ENCODE results near the gene ARHGAP4. TPM values are rescaled to one million over a fixed set of nuclear protein-coding genes. Genes with fewer than 3 reads are reported as not detected.
A peak's percentile ranks its signal among the peaks of the same experiment; 100 is the strongest.

Gene ARHGAP4
- total and polyA plus RNA-seq, 10 of the 15 experiments (the other 5 are each of a cell fraction or from before 2014, with no cell fraction given), result 0.71 to 120 (median 44.3) TPM

DNA sequence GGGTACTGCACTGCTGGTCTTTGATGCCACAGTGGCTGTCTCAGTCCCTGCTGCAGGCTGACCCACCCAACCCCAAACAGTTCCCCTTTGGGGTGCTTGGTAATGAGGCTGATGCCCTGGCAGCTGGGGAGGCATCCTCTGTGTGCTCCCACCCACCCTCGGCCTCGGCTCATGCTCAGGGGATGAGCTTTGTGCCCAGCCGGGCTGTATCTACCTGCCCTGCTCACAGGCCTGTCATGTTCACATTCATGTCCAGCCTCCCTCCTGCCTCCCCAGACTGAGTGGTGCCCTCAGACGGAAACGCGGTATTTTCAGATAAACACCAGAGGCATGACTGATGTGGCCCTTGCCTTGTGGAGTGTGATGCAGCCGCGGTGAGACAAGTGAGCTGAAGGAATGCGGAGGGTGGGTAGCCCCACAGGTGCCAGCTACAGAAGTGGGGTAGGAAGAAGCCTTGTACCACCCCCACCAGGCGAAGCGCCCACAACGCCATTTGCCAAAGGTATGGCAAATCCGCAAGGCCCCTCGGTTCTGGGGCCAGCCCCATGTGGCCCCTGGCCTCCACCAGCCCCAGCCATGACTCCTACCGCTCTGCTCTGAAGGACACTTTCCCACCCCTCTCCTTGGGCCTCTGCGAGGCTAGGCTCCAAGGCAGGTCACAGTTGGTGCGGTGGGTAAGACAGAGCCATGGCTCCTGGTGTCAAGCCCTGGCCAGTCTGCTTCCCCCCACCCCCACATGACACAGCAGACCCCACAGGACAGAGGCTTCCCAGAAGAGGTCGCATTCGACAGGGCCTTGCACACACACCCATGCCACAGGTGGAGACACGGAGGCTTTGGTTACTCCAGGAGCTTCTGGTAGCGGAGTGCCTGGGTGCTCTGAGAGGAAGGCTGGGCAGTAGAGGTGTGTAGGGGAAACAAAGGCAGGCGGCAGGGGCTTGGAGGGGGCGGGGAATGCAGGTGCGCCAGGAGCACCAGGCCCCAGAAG, 20.2 kb upstream of the ARHGAP4 start:
- no peaks in the 10 kb centered on the region for H3K27me3 ChIP-seq (replicated peaks in 1 of 2; ENCODE audit: control insufficient read depth in 2 of 2, insufficient read depth in 2 of 2, low read length in 1 of 2)
- H3K9ac ChIP-seq (ENCODE audit: control insufficient read depth, insufficient read depth, low read length), result no peak overlapping the region
- intact Hi-C loops (cut with micrococcal nuclease; ENCODE audit: unreplicated experiment) (loop anchor here (5.0 kb wide), 1 partner anchor 989 kb away; no protein-coding TSS in a partner anchor), in situ Hi-C loops (cut with MboI) (no loop called here)
- ChIA-PET POLR2A (interaction anchor here (1.3 kb wide), 1 partner anchor 18 kb away, joined by 3 read pairs; no protein-coding TSS in a partner anchor), SMC1A (ENCODE audit: uncharacterized antibody, unreplicated experiment) (interaction anchor here (0.8 to 6.5 kb wide), 4 partner anchors 21 to 192 kb away, joined by 3 to 61 read pairs (median 4); partner anchors contain the start of gene ARHGAP4), RAD21 (ENCODE audit: unreplicated experiment) (interaction anchor here (0.6 to 4.6 kb wide), 8 partner anchors 18 to 182 kb away, joined by 3 to 59 read pairs (median 5); partner anchors contain the start of gene ARHGAP4), CTCF (interaction anchor here (0.9 to 8.7 kb wide), 22 partner anchors 8 to 183 kb away, joined by 3 to 172 read pairs (median 6); partner anchors contain the start of genes ARHGAP4, HCFC1, IDH3G and NAA10)
- H3K79me2 ChIP-seq (ENCODE audit: control insufficient read depth, insufficient read depth, low read length), result no peaks in the 10 kb centered on the region
- FAIRE-seq, result no peak
- 89% methylated on average over 24 of the region's 24 CpGs for WGBS (ENCODE audit: insufficient coverage, insufficient replicate concordance, low lambda C conversion rate, missing lambda C conversion rate)
- no peak overlapping the region for H2AFZ ChIP-seq (ENCODE audit: control insufficient read depth, low read depth, low read length)
- H3K4me1 ChIP-seq (ENCODE audit: control insufficient read depth, insufficient read depth, low read length), result no peaks in the 10 kb centered on the region
- ATAC-seq, result no peak
- no peaks in the 10 kb centered on the region for H4K20me1 ChIP-seq (ENCODE audit: control insufficient read depth, insufficient read depth)
- H3K9me3 ChIP-seq (replicated peaks; ENCODE audit: control insufficient read depth, insufficient read depth, low read length), result no peaks in the 10 kb centered on the region
- no peak overlapping the region for H3K27ac ChIP-seq (ENCODE audit: control insufficient read depth, insufficient read depth)
- peaks cover 0 to 16% of the 10 kb centered on the region in 2 experiments; a peak in 3 of 4 replicates for H3K36me3 ChIP-seq (ENCODE audit: control insufficient read depth in 2 of 2, insufficient read depth in 2 of 2, low read length in 1 of 2)
- BruUV-seq (replicated peaks), result no TSS peak
- H3K4me3 ChIP-seq, result no peak overlapping the region
- TF ChIP-seq POLR2A (IDR thresholded peaks at IDR 0.05; ENCODE audit: low read depth, low read length) (peak; percentile 57), MTA3 (IDR thresholded peaks at IDR 0.05; ENCODE audit: borderline replicate concordance, low read length) (peak; percentile 37; the same call in 1 of the 2 replicates), CREM (IDR thresholded peaks at IDR 0.05; ENCODE audit: low read depth) (no peak)
- no peak for DNase-seq (ENCODE audit: low read depth, low spot score)
- no peak overlapping the region for H3K4me2 ChIP-seq (ENCODE audit: control insufficient read depth, insufficient read depth)

DNA sequence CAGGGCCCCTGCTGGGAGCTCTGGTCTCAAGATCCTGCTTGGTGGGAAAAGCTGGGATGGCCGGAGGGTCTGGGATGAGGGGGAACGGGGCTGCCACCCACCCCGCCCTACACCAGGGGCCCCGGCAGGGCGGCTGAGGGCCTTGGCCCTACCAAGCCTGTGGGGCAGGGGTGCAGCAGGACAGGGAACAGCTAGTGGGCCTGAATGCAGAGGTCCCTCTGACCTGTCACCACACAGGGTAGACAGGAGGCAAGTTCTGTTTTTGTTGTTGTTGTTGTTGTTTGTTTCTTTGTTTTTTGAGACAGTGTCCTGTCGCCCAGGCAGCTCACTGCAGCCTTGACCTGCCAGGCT, 18.7 kb upstream of the ARHGAP4 start:
- RAD21 ChIA-PET (ENCODE audit: unreplicated experiment), result interaction anchor here (0.7 to 4.6 kb wide), 4 partner anchors 16 to 68 kb away, joined by 3 to 59 read pairs (median 3); partner anchors contain the start of gene ARHGAP4
- no peaks in the 10 kb centered on the region for H3K4me1 ChIP-seq (ENCODE audit: control insufficient read depth, insufficient read depth, low read length)
- FAIRE-seq (no peak), ATAC-seq (peak; percentile 22), DNase-seq (ENCODE audit: low read depth, low spot score) (no peak)
- no peak overlapping the region for H3K27ac ChIP-seq (ENCODE audit: control insufficient read depth, insufficient read depth)
- H3K9ac ChIP-seq (ENCODE audit: control insufficient read depth, insufficient read depth, low read length), result no peak overlapping the region; the same call in 1 of the 2 replicates
- no TSS peak for BruUV-seq (replicated peaks)
- peak overlapping the region; percentile 68 for H3K4me2 ChIP-seq (ENCODE audit: control insufficient read depth, insufficient read depth)
- CTCF ChIA-PET, result interaction anchor here (0.9 to 8.7 kb wide), 4 partner anchors 19 to 105 kb away, joined by 3 to 172 read pairs (median 22); partner anchors contain the start of gene ARHGAP4
- H3K27me3 ChIP-seq (replicated peaks in 1 of 2; ENCODE audit: control insufficient read depth in 2 of 2, insufficient read depth in 2 of 2, low read length in 1 of 2), result no peaks in the 10 kb centered on the region
- H3K4me3 ChIP-seq, result peak overlapping the region; percentile 47; the same call in 1 of the 2 replicates
- no peaks in the 10 kb centered on the region for H3K79me2 ChIP-seq (ENCODE audit: control insufficient read depth, insufficient read depth, low read length)
- in situ Hi-C loops (cut with MboI), result no loop called here
- intact Hi-C loops (cut with micrococcal nuclease; ENCODE audit: unreplicated experiment), result loop anchor here (5.0 kb wide), 1 partner anchor 987 kb away; no protein-coding TSS in a partner anchor
- no peaks in the 10 kb centered on the region for H4K20me1 ChIP-seq (ENCODE audit: control insufficient read depth, insufficient read depth)
- SMC1A ChIA-PET (ENCODE audit: uncharacterized antibody, unreplicated experiment), result interaction anchor here (0.9 to 6.5 kb wide), 3 partner anchors 20 to 36 kb away, joined by 3 to 61 read pairs (median 4); partner anchors contain the start of gene ARHGAP4
- peak overlapping the region; percentile 60 for H2AFZ ChIP-seq (ENCODE audit: control insufficient read depth, low read depth, low read length)
- H3K9me3 ChIP-seq (replicated peaks; ENCODE audit: control insufficient read depth, insufficient read depth, low read length), result no peaks in the 10 kb centered on the region
- WGBS (ENCODE audit: insufficient coverage, insufficient replicate concordance, low lambda C conversion rate, missing lambda C conversion rate), result 51% methylated on average over 6 of the region's 6 CpGs
- peaks cover 0 to 10% of the 10 kb centered on the region in 2 experiments; a peak in 3 of 4 replicates for H3K36me3 ChIP-seq (ENCODE audit: control insufficient read depth in 2 of 2, insufficient read depth in 2 of 2, low read length in 1 of 2)
- POLR2A ChIA-PET, result interaction anchor here (0.6 to 2.0 kb wide), 6 partner anchors 16 to 104 kb away, joined by 3 to 9 read pairs (median 4); partner anchors contain the start of gene ARHGAP4
- TF ChIP-seq POU2F2 (IDR thresholded peaks at IDR 0.05; ENCODE audit: borderline replicate concordance, low read depth, low read length) (no peak), TAF1 (IDR thresholded peaks at IDR 0.05; ENCODE audit: borderline replicate concordance, low read depth, low read length) (no peak), NFIC (IDR thresholded peaks at IDR 0.05; ENCODE audit: low read depth, low read length) (no peak), KLF5 (IDR thresholded peaks at IDR 0.05; ENCODE audit: partially characterized antibody) (no peak)
- TF ChIP-seq, protein P1, sequence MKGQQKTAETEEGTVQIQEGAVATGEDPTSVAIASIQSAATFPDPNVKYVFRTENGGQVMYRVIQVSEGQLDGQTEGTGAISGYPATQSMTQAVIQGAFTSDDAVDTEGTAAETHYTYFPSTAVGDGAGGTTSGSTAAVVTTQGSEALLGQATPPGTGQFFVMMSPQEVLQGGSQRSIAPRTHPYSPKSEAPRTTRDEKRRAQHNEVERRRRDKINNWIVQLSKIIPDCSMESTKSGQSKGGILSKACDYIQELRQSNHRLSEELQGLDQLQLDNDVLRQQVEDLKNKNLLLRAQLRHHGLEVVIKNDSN (IDR thresholded peaks at IDR 0.05; ENCODE audit: borderline replicate concordance, extremely low read length, insufficient read depth, low read depth, low read length), result no peak

All from GM12878 (cell line).